Tracheal epithelial cell (primary cell): ENCODE measurements around the gene PDHA2. TPM values are rescaled to one million over a fixed set of nuclear protein-coding genes. Genes with fewer than 3 reads are reported as not detected.

ENCODE experiments used
- total RNA-seq: library from RNA; depleted of rRNA; stranded (reverse); fragments of >200 nt; gene quantifications from 2 replicates; pipeline ENCODE4 v1.2.1, GENCODE V29; 2014

Gene PDHA2
- not detected in 2 replicates for total RNA-seq

GRCh38 chr4:95839891-95840290 is at the start of gene PDHA2:
Gene PDHA2 (plus strand): TSS chr4:95840093. CDS start chr4:95840151, 58 bp downstream.

